Stimulated activated CD8-positive, alpha-beta memory T cell treated with anti-CD3 and anti-CD28 coated beads, Interleukin-4, amount 100 ng/mL, for 48 hours (primary cell): ENCODE data around the gene P2RY2.
"Not testable (repeated sequence)": the region's sequence is repeated elsewhere in the genome, so short reads cannot be mapped to it uniquely, and the experiment has no call there.

ENCODE experiments used
- DNase-seq: peaks from one replicate; pipeline ENCODE4 v3.0.0-alpha.2; 2020

P2RY2 gene

GRCh38 chr11:73229896-73230875 is 12.1 kb downstream of the P2RY2 start:
- no peak for DNase-seq

DNA sequence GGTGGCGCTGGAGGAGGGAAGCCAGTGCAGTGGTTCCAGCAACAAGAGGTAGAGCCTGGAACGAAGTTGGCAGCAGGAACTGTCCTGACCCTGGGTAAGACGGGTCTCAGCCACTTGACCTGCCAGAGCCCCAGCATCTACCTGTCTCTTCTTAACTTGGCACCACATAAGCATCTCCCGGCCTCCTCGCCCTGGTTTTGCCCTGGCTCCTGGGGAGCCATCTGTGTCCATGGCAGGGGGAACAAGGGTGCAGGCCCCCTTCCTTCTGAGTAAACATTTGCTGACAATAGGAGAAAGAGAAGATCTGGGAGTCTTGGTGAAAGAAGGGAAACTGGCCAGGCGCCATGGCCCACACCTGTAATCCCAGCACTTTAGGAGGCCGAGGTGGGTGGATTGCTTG is 12.8 kb downstream of the P2RY2 start:
- DNase-seq: no peak

DNA sequence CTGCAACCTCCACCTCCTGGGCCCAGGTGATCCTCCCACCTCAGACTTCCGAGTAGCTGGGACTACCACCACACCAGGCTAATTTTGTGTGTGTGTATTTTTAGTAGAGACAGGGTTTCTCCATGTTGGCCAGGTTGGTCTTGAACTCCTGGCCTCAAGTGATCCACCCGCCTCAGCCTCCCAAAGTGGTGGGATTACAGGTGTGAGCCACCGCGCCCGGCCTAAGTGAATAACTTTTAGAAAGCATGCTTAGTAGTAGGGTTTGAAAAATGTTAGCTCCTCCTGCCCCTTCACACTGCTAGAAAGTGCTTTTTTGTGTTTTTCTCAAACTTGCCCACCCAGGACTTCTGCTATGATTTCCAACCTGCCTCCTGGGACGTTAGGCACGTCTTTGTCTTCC is 14.4 kb downstream of the P2RY2 start:
- not testable (repeated sequence) for DNase-seq

DNA sequence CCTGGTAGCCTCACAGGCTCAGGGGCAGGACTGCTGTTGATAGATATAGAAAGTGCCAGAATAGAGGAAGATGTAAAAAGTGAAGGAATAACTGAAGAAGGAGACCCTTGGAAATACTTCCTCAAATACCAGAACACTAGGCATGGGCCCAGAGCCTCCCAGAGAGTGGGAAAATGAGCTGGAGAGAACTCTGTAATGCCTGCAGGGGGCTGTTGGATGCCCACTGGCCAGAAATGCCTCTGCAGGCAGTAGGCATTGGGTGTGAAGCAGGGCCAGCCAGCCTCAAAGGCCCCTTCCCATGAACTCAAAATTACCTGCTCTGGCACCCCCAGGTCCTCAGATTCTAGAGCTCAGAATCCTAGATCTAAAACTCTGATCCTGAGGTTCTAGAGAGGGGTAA is 15.1 kb downstream of the P2RY2 start:
- DNase-seq: no peak

DNA sequence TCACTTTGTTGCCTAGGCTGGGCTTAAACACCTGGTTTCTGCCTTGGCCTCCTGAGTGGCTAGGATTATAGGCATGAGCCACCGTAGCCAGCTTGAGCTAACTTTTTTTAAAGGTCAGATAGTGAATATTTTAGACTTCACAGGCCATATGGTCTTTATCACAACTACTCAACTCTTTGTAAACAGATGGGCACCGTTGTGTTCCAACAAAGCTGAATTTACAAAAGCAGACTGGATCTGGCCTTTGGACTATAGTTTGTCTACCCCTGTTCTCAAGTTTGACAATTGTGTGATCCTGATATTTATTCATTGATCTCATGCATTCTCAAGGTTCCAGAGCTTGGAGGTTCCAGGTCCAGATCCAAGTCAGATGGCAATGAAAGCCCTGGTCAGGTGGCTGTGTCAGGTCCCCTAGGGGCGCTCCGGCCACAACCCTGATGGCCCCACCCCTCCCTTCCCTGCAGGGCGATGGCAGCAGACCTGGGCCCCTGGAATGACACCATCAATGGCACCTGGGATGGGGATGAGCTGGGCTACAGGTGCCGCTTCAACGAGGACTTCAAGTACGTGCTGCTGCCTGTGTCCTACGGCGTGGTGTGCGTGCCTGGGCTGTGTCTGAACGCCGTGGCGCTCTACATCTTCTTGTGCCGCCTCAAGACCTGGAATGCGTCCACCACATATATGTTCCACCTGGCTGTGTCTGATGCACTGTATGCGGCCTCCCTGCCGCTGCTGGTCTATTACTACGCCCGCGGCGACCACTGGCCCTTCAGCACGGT is 15.8 kb downstream of the P2RY2 start:
- no peak for DNase-seq

DNA sequence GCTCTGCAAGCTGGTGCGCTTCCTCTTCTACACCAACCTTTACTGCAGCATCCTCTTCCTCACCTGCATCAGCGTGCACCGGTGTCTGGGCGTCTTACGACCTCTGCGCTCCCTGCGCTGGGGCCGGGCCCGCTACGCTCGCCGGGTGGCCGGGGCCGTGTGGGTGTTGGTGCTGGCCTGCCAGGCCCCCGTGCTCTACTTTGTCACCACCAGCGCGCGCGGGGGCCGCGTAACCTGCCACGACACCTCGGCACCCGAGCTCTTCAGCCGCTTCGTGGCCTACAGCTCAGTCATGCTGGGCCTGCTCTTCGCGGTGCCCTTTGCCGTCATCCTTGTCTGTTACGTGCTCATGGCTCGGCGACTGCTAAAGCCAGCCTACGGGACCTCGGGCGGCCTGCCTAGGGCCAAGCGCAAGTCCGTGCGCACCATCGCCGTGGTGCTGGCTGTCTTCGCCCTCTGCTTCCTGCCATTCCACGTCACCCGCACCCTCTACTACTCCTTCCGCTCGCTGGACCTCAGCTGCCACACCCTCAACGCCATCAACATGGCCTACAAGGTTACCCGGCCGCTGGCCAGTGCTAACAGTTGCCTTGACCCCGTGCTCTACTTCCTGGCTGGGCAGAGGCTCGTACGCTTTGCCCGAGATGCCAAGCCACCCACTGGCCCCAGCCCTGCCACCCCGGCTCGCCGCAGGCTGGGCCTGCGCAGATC is 16.5 kb downstream of the P2RY2 start:
- no peak for DNase-seq

DNA sequence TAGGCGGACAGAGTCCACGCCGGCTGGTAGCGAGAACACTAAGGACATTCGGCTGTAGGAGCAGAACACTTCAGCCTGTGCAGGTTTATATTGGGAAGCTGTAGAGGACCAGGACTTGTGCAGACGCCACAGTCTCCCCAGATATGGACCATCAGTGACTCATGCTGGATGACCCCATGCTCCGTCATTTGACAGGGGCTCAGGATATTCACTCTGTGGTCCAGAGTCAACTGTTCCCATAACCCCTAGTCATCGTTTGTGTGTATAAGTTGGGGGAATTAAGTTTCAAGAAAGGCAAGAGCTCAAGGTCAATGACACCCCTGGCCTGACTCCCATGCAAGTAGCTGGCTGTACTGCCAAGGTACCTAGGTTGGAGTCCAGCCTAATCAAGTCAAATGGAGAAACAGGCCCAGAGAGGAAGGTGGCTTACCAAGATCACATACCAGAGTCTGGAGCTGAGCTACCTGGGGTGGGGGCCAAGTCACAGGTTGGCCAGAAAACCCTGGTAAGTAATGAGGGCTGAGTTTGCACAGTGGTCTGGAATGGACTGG is 17.2 kb downstream of the P2RY2 start:
- no peak for DNase-seq

DNA sequence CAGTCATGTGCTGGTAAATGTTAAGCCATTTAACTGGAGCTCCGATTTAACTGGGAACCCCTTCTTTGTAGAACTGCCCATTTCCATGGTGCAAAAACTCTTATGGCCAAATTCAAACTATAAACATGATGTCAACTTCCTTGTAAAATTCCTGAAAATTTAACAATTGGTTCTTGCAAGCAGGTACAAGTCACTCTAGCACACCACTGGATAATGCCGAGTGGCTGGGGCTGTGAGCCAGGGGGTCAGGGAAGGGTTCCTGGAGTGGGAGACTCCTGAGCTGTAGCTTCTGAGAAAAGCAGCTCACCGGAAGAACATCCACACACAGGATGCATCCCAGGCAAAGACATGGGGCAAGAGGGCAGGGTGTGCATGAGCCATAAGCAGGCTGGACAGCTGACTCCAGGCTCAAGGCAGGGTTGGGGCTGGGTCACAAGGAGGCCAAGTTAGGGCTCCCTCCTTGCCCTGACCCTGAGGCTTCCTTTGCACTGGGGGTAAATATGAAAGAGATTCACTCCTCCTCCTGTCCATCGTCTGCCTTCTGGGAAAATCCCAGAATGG is 18.2 kb downstream of the P2RY2 start:
- DNase-seq: no peak

- peak; percentile 65 for DNase-seq
Observed at GRCh38 chr11:73236854-73237253, 18.8 kb downstream of the P2RY2 start.

GRCh38 chr11:73237471-73238290 is 19.6 kb downstream of the P2RY2 start:
- DNase-seq: no peak

DNA sequence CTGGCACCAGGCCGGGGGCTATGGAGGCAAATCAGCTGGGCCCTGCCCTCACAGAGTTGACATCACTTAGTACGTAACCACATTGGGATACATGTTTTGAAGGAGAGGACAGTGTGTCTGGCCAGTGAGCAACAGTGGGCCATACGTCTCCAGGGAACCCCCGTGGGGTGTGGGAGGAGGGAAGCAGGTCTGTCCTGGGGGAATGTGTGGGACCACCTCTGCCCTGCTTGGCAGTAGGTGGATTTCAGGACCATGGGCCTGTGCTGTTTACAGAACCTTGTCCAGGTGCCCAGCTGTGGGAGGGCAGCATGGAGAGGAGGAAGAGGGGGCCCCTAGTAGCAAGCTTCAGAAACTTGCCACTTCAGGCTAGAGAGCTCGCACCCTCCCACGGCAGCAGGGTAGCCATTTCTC is 21.0 kb downstream of the P2RY2 start:
- no peak for DNase-seq

GRCh38 chr11:73239571-73240189 is 21.6 kb downstream of the P2RY2 start:
- no peak for DNase-seq

DNA sequence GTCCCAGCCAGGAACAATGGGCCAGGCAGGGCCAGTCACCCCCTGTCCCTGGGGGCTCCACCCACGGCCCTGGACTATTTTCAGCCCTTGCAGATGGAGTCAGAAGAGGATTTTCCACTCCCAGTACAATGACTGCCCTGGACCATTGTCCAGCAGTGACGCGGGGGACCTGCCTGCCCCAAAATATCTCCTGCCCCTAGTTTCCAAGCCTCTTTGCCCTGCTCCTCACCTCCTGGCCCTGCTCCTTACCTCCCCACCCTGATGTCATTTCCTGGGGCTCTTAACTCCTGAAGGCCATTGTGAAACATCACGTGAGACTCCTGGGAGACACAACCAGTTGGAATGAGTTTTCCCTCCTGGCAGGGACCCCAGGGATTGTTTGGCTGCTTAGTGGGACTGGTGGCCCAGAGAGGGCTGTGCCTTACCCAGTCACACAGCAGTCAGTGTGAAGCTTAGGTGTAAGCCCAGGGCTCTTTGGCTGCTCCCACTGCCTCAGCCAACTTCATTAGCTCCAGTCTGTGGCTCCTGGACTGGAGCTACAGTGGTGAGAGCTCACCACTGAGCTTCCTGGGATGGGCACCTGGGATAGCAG is 22.2 kb downstream of the P2RY2 start:
- DNase-seq: no peak

DNA sequence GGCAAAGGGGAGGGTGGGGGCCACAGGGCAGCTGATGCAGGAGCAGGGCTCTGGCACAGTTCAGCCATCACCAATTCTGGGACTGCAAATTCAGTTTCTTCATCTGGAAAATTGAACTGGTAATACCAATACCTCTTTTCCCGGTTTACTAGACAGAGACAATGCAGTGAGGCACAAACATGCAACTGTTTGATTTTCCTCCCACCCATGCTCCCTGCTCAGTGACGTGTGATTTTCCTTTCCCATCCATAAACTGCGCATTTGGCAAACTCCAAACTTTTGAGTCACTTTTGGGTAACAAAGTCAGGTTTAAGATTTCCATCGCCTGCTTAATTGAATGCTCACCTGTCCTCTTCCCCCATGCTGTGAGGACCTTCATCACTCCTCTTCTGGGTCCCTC is 23.2 kb downstream of the P2RY2 start:
- no peak for DNase-seq

GRCh38 chr11:73242251-73243092 is 24.4 kb downstream of the P2RY2 start:
- DNase-seq: peak; percentile 90

- DNase-seq: no peak
Observed at GRCh38 chr11:73243093-73243485, 25.0 kb downstream of the P2RY2 start.

- no peak for DNase-seq
Observed at GRCh38 chr11:73244589-73245240, 26.6 kb downstream of the P2RY2 start.

DNA sequence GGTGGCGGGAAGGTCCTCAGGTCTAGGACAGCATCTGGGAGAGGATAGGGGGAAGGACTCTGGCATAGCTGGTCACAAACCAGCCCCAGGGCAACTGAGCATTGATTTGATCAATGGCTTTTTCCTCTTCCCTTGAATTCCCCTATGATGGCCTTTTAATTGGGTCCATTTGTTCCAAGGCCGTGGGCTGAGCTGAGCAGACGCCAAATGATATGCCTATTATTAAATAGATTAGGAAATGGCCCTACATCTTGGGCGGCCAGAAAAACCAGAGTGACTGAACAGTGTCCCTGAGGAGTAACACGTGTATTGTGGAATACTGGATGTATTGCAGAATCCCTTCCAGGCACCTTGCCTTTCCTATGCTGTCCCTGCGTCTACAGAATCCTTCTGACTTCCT is 27.4 kb downstream of the P2RY2 start:
- DNase-seq: no peak

GRCh38 chr11:73246303-73246702 is 28.2 kb downstream of the P2RY2 start:
- no peak for DNase-seq
